Tibial artery (tissue), 4 donors: ENCODE data around the gene BOD1L1.

Experiments used
- DNase-seq, 2 donors: peaks; one replicate each; pipeline ENCODE4 v3.0.0-alpha.2; 2019
- H3K27ac ChIP-seq, 2 donors: fragments of 200-600 bp; sonication (generic) in 1 of 2; 1 replicate in 1 of 2; 2 replicates in 1 of 2; pipeline ENCODE4 v1.5.1; 2018 to 2019; ENCODE audit warnings: mild to moderate bottlenecking in 1 of 2
- H3K27me3 ChIP-seq, 2 donors: fragments of 200-600 bp; sonication (generic) in 1 of 2; one replicate each; pipeline versions ENCODE4 v1.5.1 to v1.6.0; 2016 to 2019
- H3K36me3 ChIP-seq, 3 donors: fragments of 200-600 bp; sonication (generic) in 2 of 3; one replicate each; pipeline ENCODE4 v1.5.1; 2016 to 2019; ENCODE audit warnings: mild to moderate bottlenecking in 2 of 3
- H3K4me1 ChIP-seq, 4 donors: fragments of 200-600 bp; sonication (generic) in 2 of 4; 1 replicate in 3 of 4; 2 replicates in 1 of 4; pipeline ENCODE4 v1.5.1; 2016 to 2019
- H3K4me3 ChIP-seq, 2 donors: fragments of 200-600 bp; sonication (generic) in 1 of 2; 1 replicate in 1 of 2; 2 replicates in 1 of 2; pipeline ENCODE4 v1.5.1; 2018 to 2019; ENCODE audit warnings: mild to moderate bottlenecking in 2 of 2
- H3K9me3 ChIP-seq, 3 donors: fragments of 200-600 bp; sonication (generic) in 1 of 3; one replicate each; pipeline ENCODE4 v1.5.1; 2016 to 2019
- CTCF ChIP-seq, 2 experiments: fragments of 200-600 bp in 1 of 2; fragments of 450-650 bp in 1 of 2; IDR thresholded peaks; one replicate each; pipeline ENCODE4 v1.5.1; 2017 to 2019; ENCODE audit warnings: antibody characterized with exemption in 2 of 2, mild to moderate bottlenecking in 1 of 2, moderate library complexity in 1 of 2
- intact Hi-C: fragments of 100-400 bp; cut with DNase I; formaldehyde crosslinking; loops from one replicate; pipeline ENCODE4 v1.15.0; 2023; ENCODE audit warnings: low total_unique reads

Gene BOD1L1

GRCh38 chr4:13555325-13555724, 72.2 kb downstream of the BOD1L1 start:
- Histone ChIP-seq H3K9me3 (peaks cover 0 to 13% (median 0%) of the 10 kb centered on the region in 3 donors), H3K4me1 (no peaks in the 10 kb centered on the region), H3K27ac (no peak overlapping the region), H3K36me3 (no peaks in the 10 kb centered on the region), H3K4me3 (no peak overlapping the region), H3K27me3 (peaks cover 0 to 2% of the 10 kb centered on the region in 2 donors)
- DNase-seq, result no peak
- intact Hi-C loops, result no loop called here
- TF ChIP-seq CTCF (IDR thresholded peaks at IDR 0.05), result no peak

GRCh38 chr4:13553081-13553480, 74.4 kb downstream of the BOD1L1 start:
- intact Hi-C loops, result no loop called here
- peaks cover 0 to 13% (median 0%) of the 10 kb centered on the region in 3 donors for H3K9me3 ChIP-seq
- no peak overlapping the region for H3K4me3 ChIP-seq
- no peak for TF ChIP-seq CTCF (IDR thresholded peaks at IDR 0.05)
- DNase-seq, result no peak
- H3K36me3 ChIP-seq, result no peaks in the 10 kb centered on the region
- no peak overlapping the region for H3K27ac ChIP-seq
- peaks cover 0 to 24% of the 10 kb centered on the region in 2 donors for H3K27me3 ChIP-seq
- peaks cover 0 to 11% (median 6%) of the 10 kb centered on the region in 4 donors for H3K4me1 ChIP-seq

DNA sequence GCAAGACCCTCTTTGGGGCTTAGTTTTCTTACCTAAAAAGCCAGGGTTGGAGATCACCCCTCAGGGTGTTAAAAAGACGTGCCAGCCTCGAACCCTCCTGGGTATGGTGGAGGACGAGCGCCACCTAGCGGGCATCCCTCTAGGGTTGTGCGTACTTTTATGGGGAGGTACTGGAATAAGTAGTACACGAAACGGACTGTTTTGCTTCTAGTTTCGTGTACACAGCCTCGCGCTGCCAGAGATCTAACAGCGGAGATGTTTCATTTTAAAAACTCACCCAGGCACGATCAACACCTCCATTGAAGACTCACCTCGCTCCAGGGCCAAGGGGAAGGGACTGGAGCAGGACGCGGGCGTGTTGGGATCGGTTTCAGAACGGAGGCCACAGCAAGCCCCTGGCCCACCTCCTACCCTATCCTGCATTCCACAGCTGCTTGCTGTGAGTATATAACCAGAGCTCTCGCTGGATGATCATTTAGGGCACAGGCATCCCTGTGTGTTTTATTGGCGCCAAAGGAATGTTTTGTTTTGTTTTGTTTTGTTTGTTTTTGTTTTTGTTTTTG, 78.5 kb downstream of the BOD1L1 start:
- intact Hi-C loops, result loop anchor here (2.0 to 10.0 kb wide), 2 partner anchors 696 to 824 kb away; no protein-coding TSS in a partner anchor
- Histone ChIP-seq H3K4me3 (peak overlapping the region in 1 of 2 donors; percentile 26), H3K9me3 (peaks cover 0 to 13% (median 0%) of the 10 kb centered on the region in 3 donors), H3K4me1 (peaks cover 0 to 39% (median 28%) of the 10 kb centered on the region in 4 donors), H3K27me3 (peaks cover 0 to 64% of the 10 kb centered on the region in 2 donors), H3K36me3 (no peaks in the 10 kb centered on the region), H3K27ac (no peak overlapping the region)
- peak; percentile 81 to 82 for TF ChIP-seq CTCF (IDR thresholded peaks at IDR 0.05)
- peak; percentile 80 to 85 for DNase-seq

DNA sequence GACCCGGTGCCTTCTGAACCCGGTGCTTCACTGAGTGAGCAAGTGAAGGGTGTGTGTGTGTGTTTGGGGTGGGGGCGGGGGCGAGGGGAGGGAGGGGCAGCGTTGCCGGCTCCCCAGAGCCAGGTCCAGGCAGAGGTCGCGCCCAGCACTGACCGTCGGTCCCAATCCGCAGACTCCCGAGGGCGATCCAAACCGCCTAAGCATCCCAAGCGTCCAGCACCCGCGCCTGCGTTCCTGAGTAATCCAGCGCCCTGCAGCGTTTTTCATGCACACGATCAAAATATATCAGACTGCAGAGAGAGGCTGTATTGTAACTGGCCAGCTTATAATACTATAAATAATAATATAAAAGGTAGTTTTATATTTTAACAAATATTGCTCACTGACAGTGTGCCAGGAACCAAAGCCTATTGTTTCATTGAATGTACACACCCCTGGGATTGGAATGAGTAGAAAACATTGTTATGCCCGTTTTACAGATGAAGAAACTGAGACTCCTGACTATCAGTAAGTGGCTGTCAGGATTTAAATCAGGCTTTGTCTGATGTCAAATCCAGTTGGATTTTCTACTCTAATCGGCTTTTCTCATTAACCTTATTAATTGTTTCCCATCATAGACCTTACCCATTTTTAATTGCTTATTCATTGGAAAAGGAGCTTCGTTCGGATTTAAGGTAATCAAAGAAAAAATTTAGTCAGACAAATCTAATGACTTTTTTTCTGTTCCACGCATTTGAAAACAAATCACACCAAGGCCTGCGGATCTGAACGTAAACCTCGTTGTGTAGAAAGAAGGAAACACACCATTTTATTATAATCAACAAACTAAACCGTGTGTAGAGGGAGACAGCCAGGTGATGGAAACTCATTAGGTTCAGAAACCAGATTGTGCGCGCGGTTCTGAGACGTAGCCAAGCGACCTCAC, 79.2 kb downstream of the BOD1L1 start:
- no peak for DNase-seq
- intact Hi-C loops, result loop anchor here (2.0 to 10.0 kb wide), 2 partner anchors 696 to 824 kb away; no protein-coding TSS in a partner anchor
- Histone ChIP-seq H3K36me3 (no peaks in the 10 kb centered on the region), H3K4me1 (peaks cover 0 to 46% (median 33%) of the 10 kb centered on the region in 4 donors), H3K27me3 (peaks cover 0 to 72% of the 10 kb centered on the region in 2 donors), H3K27ac (no peak overlapping the region), H3K4me3 (peak overlapping the region; percentile 27 to 42), H3K9me3 (peaks cover 0 to 13% (median 2%) of the 10 kb centered on the region in 3 donors)
- TF ChIP-seq CTCF (IDR thresholded peaks at IDR 0.05), result no peak

GRCh38 chr4:13547485-13548041, 80.0 kb downstream of the BOD1L1 start:
- H3K9me3 ChIP-seq, result peaks cover 0 to 11% (median 9%) of the 10 kb centered on the region in 3 donors
- no peaks in the 10 kb centered on the region for H3K36me3 ChIP-seq
- peak overlapping the region; percentile 27 to 42 for H3K4me3 ChIP-seq
- H3K4me1 ChIP-seq, result peaks cover 0 to 46% (median 33%) of the 10 kb centered on the region in 4 donors
- H3K27ac ChIP-seq, result no peak overlapping the region
- no peak for DNase-seq
- intact Hi-C loops, result loop anchor here (2.0 to 10.0 kb wide), 2 partner anchors 695 to 823 kb away; no protein-coding TSS in a partner anchor
- no peak for TF ChIP-seq CTCF (IDR thresholded peaks at IDR 0.05)
- peaks cover 0 to 79% of the 10 kb centered on the region in 2 donors for H3K27me3 ChIP-seq
